Neural crest cell (in vitro differentiated cells): ENCODE data around the gene PMPCB. TPM values are rescaled to one million over a fixed set of nuclear protein-coding genes. Genes with fewer than 3 reads are reported as not detected.

ENCODE experiments used
- DNase-seq: peaks from one replicate; pipeline ENCODE4 v3.0.0; 2021; ENCODE audit warnings: low read depth, mixed read lengths, low spot score
- H3K27ac Mint-ChIP-seq: one replicate; pipeline ENCODE4 v1.8.0; 2021; ENCODE audit warnings: mild to moderate bottlenecking, mixed read lengths; ENCODE audit not compliant: unreplicated experiment
- H3K27me3 Mint-ChIP-seq: 2 replicates; pipeline ENCODE4 v1.8.0; 2021; ENCODE audit warnings: low read depth, mild to moderate bottlenecking, mixed read lengths
- H3K36me3 Mint-ChIP-seq: 2 replicates; pipeline ENCODE4 v1.8.0; 2021; ENCODE audit warnings: low read depth, mild to moderate bottlenecking, mixed read lengths
- H3K4me1 Mint-ChIP-seq: 2 replicates; pipeline ENCODE4 v1.8.0; 2021; ENCODE audit warnings: mixed read lengths
- H3K4me3 Mint-ChIP-seq: one replicate; pipeline ENCODE4 v1.8.0; 2021; ENCODE audit warnings: mild to moderate bottlenecking, mixed read lengths
- H3K9me3 Mint-ChIP-seq: 2 replicates; pipeline ENCODE4 v1.8.0; 2021; ENCODE audit warnings: mixed read lengths
- total RNA-seq: library from RNA; stranded (reverse); gene quantifications from 2 replicates; pipeline ENCODE4 v1.2.1, GENCODE V29; 2021
- TF ChIP-seq, protein P1 (sequence below): fragments of 200-600 bp; sonication (generic); conservative IDR thresholded peaks from 2 replicates; pipeline ENCODE4 v1.5.0; 2021; ENCODE audit warnings: antibody characterized with exemption, mild to moderate bottlenecking

Gene PMPCB
- total RNA-seq, 1 donor from 2014 or later: 64.4 TPM

DNA sequence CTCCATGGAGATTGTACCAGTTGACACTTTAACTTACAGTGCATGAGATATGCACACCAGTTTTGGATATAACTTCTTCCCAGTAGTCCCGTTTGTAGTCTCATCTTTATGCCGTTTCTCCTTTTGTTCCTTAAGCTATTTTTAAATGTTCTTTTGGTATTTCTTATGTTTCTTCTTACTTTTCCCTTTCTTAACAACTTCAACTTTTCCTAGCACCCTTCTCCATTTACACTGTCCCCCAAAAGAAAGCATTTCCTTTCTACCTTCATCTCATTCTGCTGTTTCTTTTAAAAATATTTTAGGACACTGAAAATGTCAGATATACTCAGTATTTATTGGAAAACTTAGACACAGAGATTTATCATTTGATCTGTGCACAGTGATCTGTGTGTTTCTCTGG lies 51.7 kb downstream of the PMPCB start:
- H3K4me3 Mint-ChIP-seq: peak overlapping the region; percentile 99
- H3K36me3 Mint-ChIP-seq: no peaks in the 10 kb centered on the region
- H3K4me1 Mint-ChIP-seq: peaks cover 30% of the 10 kb centered on the region
- TF ChIP-seq, protein P1, sequence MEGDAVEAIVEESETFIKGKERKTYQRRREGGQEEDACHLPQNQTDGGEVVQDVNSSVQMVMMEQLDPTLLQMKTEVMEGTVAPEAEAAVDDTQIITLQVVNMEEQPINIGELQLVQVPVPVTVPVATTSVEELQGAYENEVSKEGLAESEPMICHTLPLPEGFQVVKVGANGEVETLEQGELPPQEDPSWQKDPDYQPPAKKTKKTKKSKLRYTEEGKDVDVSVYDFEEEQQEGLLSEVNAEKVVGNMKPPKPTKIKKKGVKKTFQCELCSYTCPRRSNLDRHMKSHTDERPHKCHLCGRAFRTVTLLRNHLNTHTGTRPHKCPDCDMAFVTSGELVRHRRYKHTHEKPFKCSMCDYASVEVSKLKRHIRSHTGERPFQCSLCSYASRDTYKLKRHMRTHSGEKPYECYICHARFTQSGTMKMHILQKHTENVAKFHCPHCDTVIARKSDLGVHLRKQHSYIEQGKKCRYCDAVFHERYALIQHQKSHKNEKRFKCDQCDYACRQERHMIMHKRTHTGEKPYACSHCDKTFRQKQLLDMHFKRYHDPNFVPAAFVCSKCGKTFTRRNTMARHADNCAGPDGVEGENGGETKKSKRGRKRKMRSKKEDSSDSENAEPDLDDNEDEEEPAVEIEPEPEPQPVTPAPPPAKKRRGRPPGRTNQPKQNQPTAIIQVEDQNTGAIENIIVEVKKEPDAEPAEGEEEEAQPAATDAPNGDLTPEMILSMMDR: no peak
- no peaks in the 10 kb centered on the region for H3K27me3 Mint-ChIP-seq
- no peak overlapping the region for H3K27ac Mint-ChIP-seq
- no peaks in the 10 kb centered on the region for H3K9me3 Mint-ChIP-seq
- DNase-seq: no peak

DNA sequence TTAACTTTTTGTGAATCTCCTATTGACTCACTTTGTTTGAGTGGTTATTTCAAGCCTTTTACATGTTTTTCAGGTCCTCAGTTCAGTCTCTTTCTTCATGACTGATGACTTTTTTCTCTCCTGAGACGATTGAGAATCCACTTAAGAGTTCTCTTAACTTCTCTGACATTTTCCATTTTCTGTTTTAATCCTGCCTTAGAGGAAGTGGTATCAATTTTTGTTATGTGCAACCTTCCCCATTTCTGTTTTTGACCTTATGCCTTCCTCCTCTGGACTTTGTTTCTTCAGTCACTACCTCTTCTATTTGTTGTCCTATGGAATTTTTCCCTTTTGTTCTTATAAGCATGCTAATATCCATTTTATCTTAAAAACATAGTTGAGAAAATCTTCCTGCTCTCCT lies 52.6 kb downstream of the PMPCB start:
- H3K4me3 Mint-ChIP-seq: peak overlapping the region; percentile 84
- no peak for DNase-seq
- no peaks in the 10 kb centered on the region for H3K27me3 Mint-ChIP-seq
- no peaks in the 10 kb centered on the region for H3K36me3 Mint-ChIP-seq
- H3K4me1 Mint-ChIP-seq: peaks cover 27% of the 10 kb centered on the region
- H3K27ac Mint-ChIP-seq: no peak overlapping the region
- no peaks in the 10 kb centered on the region for H3K9me3 Mint-ChIP-seq
- TF ChIP-seq, protein P1: no peak

Other genes starting within 250 kb of the PMPCB start
- 2.1 TPM in 2 replicates for gene FBXL13, start 222.6 kb upstream of the PMPCB start, total RNA-seq
- gene ARMC10, start 222.3 kb upstream of the PMPCB start, total RNA-seq: 34.5 and 37.0 TPM in 2 replicates
- gene NAPEPLD, start 148.3 kb upstream of the PMPCB start, total RNA-seq: 15.0 and 17.4 TPM in 2 replicates
- 28.9 and 36.9 TPM in 2 replicates for gene DNAJC2, start 47.3 kb downstream of the PMPCB start, total RNA-seq
- gene PSMC2, start 50.2 kb downstream of the PMPCB start, total RNA-seq: 122 and 124 TPM in 2 replicates
- gene SLC26A5, start 148.8 kb downstream of the PMPCB start, total RNA-seq: not detected in 2 replicates